Measurements from ENCODE around the gene PITPNM3. TPM values are rescaled to one million over a fixed set of nuclear protein-coding genes. Genes with fewer than 3 reads are reported as not detected.
A peak's percentile ranks its signal among the peaks of the same experiment; 100 is the strongest.

Gene PITPNM3
- total and polyA plus RNA-seq, 3 experiments from 2014 or later = 0.40 to 0.50 TPM; not detected in 1

GRCh38 chr17:6510321-6510977 is 45.9 kb downstream of the PITPNM3 start:
- Histone ChIP-seq H3K4me1 (ENCODE audit: insufficient read depth, low read length) (no peaks in the 10 kb centered on the region), H3K36me3 (ENCODE audit: insufficient read depth, low read length) (no peaks in the 10 kb centered on the region), H3K4me3 (ENCODE audit: low read length) (no peak overlapping the region), H3K9me3 (ENCODE audit: low read length) (no peaks in the 10 kb centered on the region), H3K27me3 (ENCODE audit: insufficient read depth, low read length, poor library complexity, severe bottlenecking) (peaks cover 4% of the 10 kb centered on the region), H3K27ac (ENCODE audit: low read depth, low read length) (no peak overlapping the region)
- no peaks in the 10 kb centered on the region for H3K4me1 Mint-ChIP-seq
- POLR2A ChIA-PET = no interaction called here
- H3K27me3 Mint-ChIP-seq = peaks cover 9 to 30% of the 10 kb centered on the region in 2 donors
- CTCF ChIA-PET = interaction anchor here (1.1 kb wide), 1 partner anchor 37 kb away, joined by 3 read pairs; no protein-coding TSS in a partner anchor
- peaks cover 0 to under 1% (median 0%) of the 10 kb centered on the region in 3 donors for H3K36me3 Mint-ChIP-seq
- no peak for DNase-seq
- H3K27ac Mint-ChIP-seq = no peak overlapping the region
- no peak overlapping the region for H3K4me3 Mint-ChIP-seq
- H3K9me3 Mint-ChIP-seq = no peaks in the 10 kb centered on the region

GRCh38 chr17:6509921-6510320 is 46.4 kb downstream of the PITPNM3 start:
- H3K27me3 Mint-ChIP-seq = peaks cover 9 to 30% of the 10 kb centered on the region in 2 donors

GRCh38 chr17:6509031-6509771 is 47.2 kb downstream of the PITPNM3 start:
- Mint-ChIP-seq H3K9me3 (no peaks in the 10 kb centered on the region), H3K27me3 (peaks cover 9 to 23% of the 10 kb centered on the region in 2 donors), H3K4me1 (no peaks in the 10 kb centered on the region), H3K27ac (no peak overlapping the region), H3K36me3 (no peaks in the 10 kb centered on the region), H3K4me3 (no peak overlapping the region)
- DNase-seq = no peak
- ChIA-PET CTCF (no interaction called here), POLR2A (no interaction called here)
- H3K4me3 ChIP-seq (ENCODE audit: low read length) = no peak overlapping the region
- no peak overlapping the region for H3K27ac ChIP-seq (ENCODE audit: low read depth, low read length)
- no peaks in the 10 kb centered on the region for H3K36me3 ChIP-seq (ENCODE audit: insufficient read depth, low read length)
- peaks cover 4% of the 10 kb centered on the region for H3K27me3 ChIP-seq (ENCODE audit: insufficient read depth, low read length, poor library complexity, severe bottlenecking)
- no peaks in the 10 kb centered on the region for H3K4me1 ChIP-seq (ENCODE audit: insufficient read depth, low read length)
- H3K9me3 ChIP-seq (ENCODE audit: low read length) = no peaks in the 10 kb centered on the region

More at GRCh38 chr17:6509921-6510320, 46.4 kb downstream of the PITPNM3 start:
- no peak for DNase-seq
- Histone ChIP-seq H3K27ac (ENCODE audit: low read depth, low read length) (no peak overlapping the region), H3K4me3 (ENCODE audit: low read length) (no peak overlapping the region), H3K4me1 (ENCODE audit: insufficient read depth, low read length) (no peaks in the 10 kb centered on the region), H3K27me3 (ENCODE audit: insufficient read depth, low read length, poor library complexity, severe bottlenecking) (peaks cover 4% of the 10 kb centered on the region), H3K9me3 (ENCODE audit: low read length) (no peaks in the 10 kb centered on the region), H3K36me3 (ENCODE audit: insufficient read depth, low read length) (no peaks in the 10 kb centered on the region)
- H3K27ac Mint-ChIP-seq = no peak overlapping the region
- no peaks in the 10 kb centered on the region for H3K36me3 Mint-ChIP-seq
- no peaks in the 10 kb centered on the region for H3K9me3 Mint-ChIP-seq
- ChIA-PET CTCF (interaction anchor here (1.1 kb wide), 1 partner anchor 36 kb away, joined by 3 read pairs; no protein-coding TSS in a partner anchor), POLR2A (no interaction called here)
- no peak overlapping the region for H3K4me3 Mint-ChIP-seq
- H3K4me1 Mint-ChIP-seq = no peaks in the 10 kb centered on the region

- no peaks in the 10 kb centered on the region for H3K9me3 ChIP-seq (ENCODE audit: low read length)
- Mint-ChIP-seq H3K36me3 (no peaks in the 10 kb centered on the region), H3K4me3 (no peak overlapping the region), H3K27ac (no peak overlapping the region), H3K27me3 (peaks cover 11 to 21% of the 10 kb centered on the region in 2 donors), H3K4me1 (no peaks in the 10 kb centered on the region), H3K9me3 (no peaks in the 10 kb centered on the region)
- CTCF ChIA-PET = no interaction called here
- H3K4me1 ChIP-seq (ENCODE audit: insufficient read depth, low read length) = no peaks in the 10 kb centered on the region
- no peak for DNase-seq
- peaks cover 4% of the 10 kb centered on the region for H3K27me3 ChIP-seq (ENCODE audit: insufficient read depth, low read length, poor library complexity, severe bottlenecking)
- no peak overlapping the region for H3K27ac ChIP-seq (ENCODE audit: low read depth, low read length)
- no peaks in the 10 kb centered on the region for H3K36me3 ChIP-seq (ENCODE audit: insufficient read depth, low read length)
- H3K4me3 ChIP-seq (ENCODE audit: low read length) = no peak overlapping the region
- POLR2A ChIA-PET = no interaction called here
These were observed 47.8 kb downstream of the PITPNM3 start for GRCh38 chr17:6508519-6509030.

GRCh38 chr17:6508016-6508415 is 48.3 kb downstream of the PITPNM3 start:
- H3K27ac Mint-ChIP-seq = no peak overlapping the region
- CTCF ChIA-PET = no interaction called here
- no peaks in the 10 kb centered on the region for H3K4me1 Mint-ChIP-seq
- no peak for DNase-seq
- Histone ChIP-seq H3K4me1 (ENCODE audit: insufficient read depth, low read length) (no peaks in the 10 kb centered on the region), H3K9me3 (ENCODE audit: low read length) (no peaks in the 10 kb centered on the region), H3K4me3 (ENCODE audit: low read length) (no peak overlapping the region), H3K27me3 (ENCODE audit: insufficient read depth, low read length, poor library complexity, severe bottlenecking) (peaks cover 4% of the 10 kb centered on the region), H3K27ac (ENCODE audit: low read depth, low read length) (no peak overlapping the region), H3K36me3 (ENCODE audit: insufficient read depth, low read length) (no peaks in the 10 kb centered on the region)
- no peaks in the 10 kb centered on the region for H3K36me3 Mint-ChIP-seq
- H3K9me3 Mint-ChIP-seq = no peaks in the 10 kb centered on the region
- POLR2A ChIA-PET = no interaction called here
- H3K4me3 Mint-ChIP-seq = no peak overlapping the region
- H3K27me3 Mint-ChIP-seq = peaks cover 11 to 15% of the 10 kb centered on the region in 2 donors

GRCh38 chr17:6507535-6507934 is 48.8 kb downstream of the PITPNM3 start:
- Histone ChIP-seq H3K27ac (ENCODE audit: low read depth, low read length) (no peak overlapping the region), H3K36me3 (ENCODE audit: insufficient read depth, low read length) (no peaks in the 10 kb centered on the region), H3K27me3 (ENCODE audit: insufficient read depth, low read length, poor library complexity, severe bottlenecking) (peaks cover 4% of the 10 kb centered on the region), H3K4me3 (ENCODE audit: low read length) (no peak overlapping the region), H3K4me1 (ENCODE audit: insufficient read depth, low read length) (no peaks in the 10 kb centered on the region), H3K9me3 (ENCODE audit: low read length) (no peaks in the 10 kb centered on the region)
- peaks cover 11% of the 10 kb centered on the region in 2 donors for H3K27me3 Mint-ChIP-seq
- no peaks in the 10 kb centered on the region for H3K9me3 Mint-ChIP-seq
- H3K36me3 Mint-ChIP-seq = no peaks in the 10 kb centered on the region
- no peak overlapping the region for H3K27ac Mint-ChIP-seq
- no peaks in the 10 kb centered on the region for H3K4me1 Mint-ChIP-seq
- CTCF ChIA-PET = no interaction called here
- H3K4me3 Mint-ChIP-seq = no peak overlapping the region
- DNase-seq = no peak
- POLR2A ChIA-PET = no interaction called here

- peaks cover 4% of the 10 kb centered on the region for H3K27me3 ChIP-seq (ENCODE audit: insufficient read depth, low read length, poor library complexity, severe bottlenecking)
- no peaks in the 10 kb centered on the region for H3K36me3 ChIP-seq (ENCODE audit: insufficient read depth, low read length)
- H3K4me1 Mint-ChIP-seq = no peaks in the 10 kb centered on the region
- peaks cover 4 to 7% of the 10 kb centered on the region in 2 donors for H3K27me3 Mint-ChIP-seq
- no peak overlapping the region for H3K27ac ChIP-seq (ENCODE audit: low read depth, low read length)
- no peak overlapping the region for H3K4me3 ChIP-seq (ENCODE audit: low read length)
- no peaks in the 10 kb centered on the region for H3K4me1 ChIP-seq (ENCODE audit: insufficient read depth, low read length)
- no peaks in the 10 kb centered on the region for H3K9me3 ChIP-seq (ENCODE audit: low read length)
- no peaks in the 10 kb centered on the region for H3K9me3 Mint-ChIP-seq
- CTCF ChIA-PET = no interaction called here
- DNase-seq = no peak
- POLR2A ChIA-PET = no interaction called here
- H3K27ac Mint-ChIP-seq = no peak overlapping the region
- no peaks in the 10 kb centered on the region for H3K36me3 Mint-ChIP-seq
- H3K4me3 Mint-ChIP-seq = no peak overlapping the region
These were observed 49.6 kb downstream of the PITPNM3 start for GRCh38 chr17:6506679-6507231.

GRCh38 chr17:6505425-6506142 is 50.8 kb downstream of the PITPNM3 start:
- H3K4me3 ChIP-seq (ENCODE audit: low read length) = no peak overlapping the region
- no peak for DNase-seq
- Mint-ChIP-seq H3K36me3 (no peaks in the 10 kb centered on the region), H3K27ac (peak overlapping the region in 1 of 8 donors; percentile 13), H3K4me3 (no peak overlapping the region), H3K9me3 (no peaks in the 10 kb centered on the region), H3K27me3 (peaks cover 4 to 9% of the 10 kb centered on the region in 2 donors), H3K4me1 (no peaks in the 10 kb centered on the region)
- ChIA-PET POLR2A (no interaction called here), CTCF (no interaction called here)
- H3K9me3 ChIP-seq (ENCODE audit: low read length) = no peaks in the 10 kb centered on the region
- no peaks in the 10 kb centered on the region for H3K4me1 ChIP-seq (ENCODE audit: insufficient read depth, low read length)
- H3K27ac ChIP-seq (ENCODE audit: low read depth, low read length) = no peak overlapping the region
- peaks cover 4% of the 10 kb centered on the region for H3K27me3 ChIP-seq (ENCODE audit: insufficient read depth, low read length, poor library complexity, severe bottlenecking)
- no peaks in the 10 kb centered on the region for H3K36me3 ChIP-seq (ENCODE audit: insufficient read depth, low read length)
